Activated CD8-positive, alpha-beta memory T cell treated with anti-CD3 and anti-CD28 coated beads for 24 hours (primary cell): ENCODE measurements around the gene JARID2.

Experiments used
- DNase-seq: peaks from one replicate; pipeline ENCODE4 v3.0.0-alpha.2; 2020

Gene JARID2

DNA sequence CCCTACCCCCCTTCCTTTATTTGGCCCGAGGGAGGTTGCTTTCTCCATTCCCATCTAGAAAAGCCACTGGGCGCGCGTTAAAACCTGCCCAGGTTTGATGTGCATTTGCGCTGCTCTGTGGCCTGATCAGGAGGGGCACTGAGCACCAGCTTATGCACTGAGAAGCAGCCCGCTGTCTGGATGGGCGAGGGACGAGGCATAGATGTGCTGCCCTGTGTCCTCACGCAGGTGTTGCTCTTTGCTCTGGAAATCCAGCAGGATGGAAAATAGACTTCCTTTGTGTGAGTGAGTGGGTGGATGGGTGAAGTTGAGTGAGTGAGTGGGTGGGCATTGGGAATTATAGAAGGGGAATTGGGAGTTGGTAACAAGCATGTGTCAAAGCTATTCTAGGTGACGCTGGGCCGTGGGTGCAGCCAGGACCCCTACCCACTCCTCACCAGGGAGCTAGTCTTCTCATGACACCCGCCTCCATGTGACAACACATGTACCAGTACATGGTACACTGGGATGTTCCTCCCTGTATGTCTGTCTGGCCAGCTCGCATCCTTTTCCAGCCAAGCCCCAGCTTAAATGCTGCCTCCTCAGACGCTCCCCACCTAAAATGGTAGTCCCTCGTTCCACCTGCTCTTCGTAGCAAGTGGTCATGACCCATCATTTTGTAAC is 254.3 kb downstream of the JARID2 start:
- no peak for DNase-seq

DNA sequence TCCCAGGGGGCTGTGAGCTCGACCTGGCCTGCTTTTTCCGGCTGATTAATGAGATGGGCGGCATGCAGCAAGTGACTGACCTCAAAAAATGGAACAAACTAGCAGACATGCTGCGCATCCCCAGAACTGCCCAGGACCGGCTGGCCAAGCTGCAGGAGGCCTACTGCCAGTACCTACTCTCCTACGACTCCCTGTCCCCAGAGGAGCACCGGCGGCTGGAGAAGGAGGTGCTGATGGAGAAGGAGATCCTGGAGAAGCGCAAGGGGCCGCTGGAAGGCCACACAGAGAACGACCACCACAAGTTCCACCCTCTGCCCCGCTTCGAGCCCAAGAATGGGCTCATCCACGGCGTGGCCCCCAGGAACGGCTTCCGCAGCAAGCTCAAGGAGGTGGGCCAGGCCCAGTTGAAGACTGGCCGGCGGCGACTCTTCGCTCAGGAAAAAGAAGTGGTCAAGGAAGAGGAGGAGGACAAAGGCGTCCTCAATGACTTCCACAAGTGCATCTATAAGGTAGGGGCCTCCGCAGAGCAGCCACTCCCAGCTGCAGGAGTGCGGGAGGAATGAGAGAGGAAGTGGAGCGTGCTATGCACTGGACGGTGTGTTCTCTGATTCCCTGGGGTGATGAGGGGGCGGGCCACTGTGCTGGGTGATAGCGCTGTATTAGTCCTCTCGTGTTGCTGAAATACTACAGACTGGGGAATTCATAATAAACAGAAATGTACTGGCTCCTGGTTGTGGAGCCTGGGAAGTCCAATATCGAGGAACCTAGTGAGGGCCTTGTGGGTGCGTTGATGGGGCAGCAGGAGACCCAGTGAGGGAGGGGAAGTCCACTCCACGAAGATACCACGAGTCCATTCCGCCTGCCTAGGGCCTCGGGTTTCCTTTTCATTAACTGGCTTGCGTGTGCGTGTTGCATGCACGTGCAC is 255.3 kb downstream of the JARID2 start:
- no peak for DNase-seq

- DNase-seq = no peak
These were observed 256.1 kb downstream of the JARID2 start for GRCh38 chr6:15501826-15502445.

GRCh38 chr6:15502446-15503345 is 256.8 kb downstream of the JARID2 start:
- no peak for DNase-seq

DNA sequence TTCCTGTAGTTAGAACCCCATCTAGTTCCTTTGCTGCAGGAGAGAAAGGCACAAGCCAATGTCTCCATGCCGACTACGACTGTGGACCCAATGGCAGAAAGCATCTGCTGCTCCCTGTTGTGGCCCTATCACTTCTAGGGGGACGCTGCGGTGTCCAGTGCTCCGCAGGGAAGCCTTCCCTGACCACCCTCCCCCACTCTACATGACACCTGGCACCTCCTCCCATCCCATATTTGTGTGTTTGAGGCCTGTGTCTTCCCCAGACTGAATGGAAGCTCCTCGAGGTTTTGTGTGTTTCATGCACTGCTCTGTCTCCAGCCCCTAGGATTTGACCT is 257.4 kb downstream of the JARID2 start:
- no peak for DNase-seq

DNA sequence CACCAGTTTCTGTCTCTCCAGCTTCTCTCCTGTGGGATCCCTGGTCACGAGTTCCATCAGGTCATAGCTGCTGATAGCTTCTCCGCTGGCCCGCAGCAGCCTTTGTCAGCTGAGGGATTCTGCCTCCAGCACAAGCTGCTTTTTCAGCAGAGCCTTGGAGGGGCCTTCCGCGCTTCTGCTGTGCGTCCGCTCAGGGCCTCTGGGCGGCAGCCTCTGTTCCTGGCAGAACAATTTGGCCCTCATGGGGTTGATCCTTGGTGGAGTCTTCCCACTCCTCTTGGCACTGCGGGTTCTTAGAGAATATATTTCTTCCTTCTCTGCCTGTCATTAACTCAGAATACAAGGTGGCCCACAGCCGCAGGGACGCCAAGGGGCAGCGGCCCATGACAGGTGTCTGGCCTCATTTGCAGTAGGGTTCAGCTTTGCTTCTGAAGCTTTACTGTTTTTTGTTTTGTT is 258.2 kb downstream of the JARID2 start:
- no peak for DNase-seq

DNA sequence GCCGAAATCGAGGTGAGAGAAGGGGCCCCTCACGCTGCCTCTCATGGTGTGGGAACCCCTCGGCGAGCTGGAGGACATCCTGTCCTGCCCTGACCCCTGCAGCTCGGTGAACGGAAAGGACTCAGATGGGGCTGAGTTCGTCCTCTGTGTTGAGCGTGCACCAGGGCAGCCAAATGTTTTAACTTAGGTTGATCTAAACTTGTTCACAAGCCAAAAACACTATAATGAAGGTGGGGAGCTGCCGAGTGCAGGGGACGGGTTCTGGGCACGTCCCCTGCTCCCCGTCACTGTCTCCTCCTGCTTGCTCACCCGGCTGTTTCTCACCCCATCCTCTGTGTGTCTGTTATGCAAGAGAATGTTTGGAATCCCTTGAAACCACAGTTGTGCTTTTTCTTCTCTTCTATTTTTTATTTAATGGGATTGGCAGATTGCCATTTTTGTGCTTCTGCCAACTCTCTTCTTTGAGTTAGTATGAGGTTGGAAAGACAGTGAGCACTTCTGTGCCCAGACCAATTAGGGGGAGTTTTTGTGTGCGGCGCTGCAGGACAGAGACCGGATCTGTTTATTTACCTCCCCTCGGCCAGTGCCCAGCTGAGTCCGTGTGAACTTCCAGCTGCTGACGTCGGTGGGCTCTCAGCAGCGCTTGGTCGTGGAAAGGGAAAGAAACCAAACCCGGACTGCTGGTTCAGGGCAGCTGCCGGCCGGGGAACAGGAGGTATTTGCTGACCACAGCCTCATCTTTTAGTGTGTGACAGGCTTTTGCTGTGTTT is 258.9 kb downstream of the JARID2 start:
- no peak for DNase-seq

DNA sequence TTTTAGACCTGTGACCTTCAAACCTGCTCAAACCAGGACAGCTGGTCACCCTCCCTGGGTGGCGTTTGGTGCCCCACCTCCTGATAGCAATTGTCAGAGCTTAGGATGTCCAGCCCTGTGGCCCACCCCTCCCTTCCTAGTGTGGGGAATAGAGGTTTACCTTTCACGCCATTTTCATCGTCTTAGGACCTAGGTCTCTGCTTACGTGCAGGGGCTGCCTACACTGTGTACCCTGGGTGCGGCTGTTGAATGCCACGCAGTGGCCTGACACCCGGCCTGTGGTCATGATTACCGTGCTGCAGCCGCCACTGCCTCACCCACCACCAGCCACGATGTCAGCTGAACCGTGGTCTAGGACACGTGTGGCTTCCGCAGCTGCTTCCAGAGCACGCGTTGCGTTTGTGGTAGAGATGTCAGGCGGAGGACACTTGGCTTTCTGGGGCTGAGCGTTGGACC is 259.6 kb downstream of the JARID2 start:
- no peak for DNase-seq

- no peak for DNase-seq
These were observed 260.2 kb downstream of the JARID2 start for GRCh38 chr6:15506066-15506465.

GRCh38 chr6:15507221-15507620 is 261.4 kb downstream of the JARID2 start:
- no peak for DNase-seq

GRCh38 chr6:15507746-15508145 is 261.9 kb downstream of the JARID2 start:
- DNase-seq = no peak

- DNase-seq = no peak
These were observed 262.6 kb downstream of the JARID2 start for GRCh38 chr6:15508441-15508871.

GRCh38 chr6:15508931-15509330 is 263.1 kb downstream of the JARID2 start:
- DNase-seq = no peak

DNA sequence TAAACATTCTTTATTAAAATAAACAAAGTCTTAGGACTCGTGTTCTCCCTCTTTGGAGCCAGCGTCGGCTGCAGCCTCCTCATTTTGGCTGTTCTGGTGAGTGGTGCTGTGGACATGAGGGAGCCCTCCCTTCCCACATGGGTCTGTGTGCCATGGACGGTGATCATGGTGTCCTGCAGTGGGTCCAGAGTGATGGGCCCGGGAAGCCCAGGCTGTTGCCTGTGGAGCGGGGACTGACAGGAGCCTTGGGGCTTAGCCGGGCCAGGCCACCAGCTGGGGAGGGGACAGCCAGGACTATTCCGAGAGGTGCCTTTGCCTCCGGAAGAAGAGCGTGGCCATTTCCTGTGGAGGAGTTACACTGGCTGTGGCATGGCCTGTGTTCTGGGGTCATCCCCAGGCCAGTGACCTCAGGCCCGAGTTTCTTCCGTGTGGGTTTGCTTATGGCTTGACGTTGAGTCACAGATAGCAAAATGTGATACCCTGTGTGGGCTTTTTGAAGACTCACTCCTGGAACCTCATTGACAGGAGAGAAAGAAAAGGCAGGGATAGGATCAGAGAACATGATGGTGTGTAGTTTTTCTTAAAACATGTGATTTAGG is 263.6 kb downstream of the JARID2 start:
- no peak for DNase-seq

DNA sequence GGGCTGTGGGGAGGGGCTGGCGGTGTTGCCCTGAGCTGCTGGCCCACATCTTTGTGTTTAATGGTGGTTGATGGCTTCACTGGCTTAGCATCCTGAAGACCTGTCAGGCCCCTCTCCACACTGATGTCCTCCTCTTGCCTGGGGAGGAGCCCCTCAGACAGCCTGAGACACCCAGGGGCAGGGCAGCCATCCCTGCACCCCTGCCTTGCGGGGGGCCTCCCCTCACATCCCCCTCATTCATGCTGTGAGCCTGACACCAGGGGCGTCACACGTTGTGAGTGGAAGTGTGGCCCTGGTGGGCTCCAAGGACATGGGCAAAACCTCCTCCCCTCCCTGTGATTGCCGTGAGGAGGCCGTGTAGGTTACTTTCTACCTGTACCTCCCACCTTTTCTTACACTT is 264.3 kb downstream of the JARID2 start:
- DNase-seq = no peak

- no peak for DNase-seq
These were observed 264.8 kb downstream of the JARID2 start for GRCh38 chr6:15510536-15511247.

- no peak for DNase-seq
These were observed 265.6 kb downstream of the JARID2 start for GRCh38 chr6:15511248-15512125.

- no peak for DNase-seq
These were observed 266.3 kb downstream of the JARID2 start for GRCh38 chr6:15512126-15512525.

GRCh38 chr6:15512721-15513120 is 266.9 kb downstream of the JARID2 start:
- no peak for DNase-seq
